ENCODE data around the gene ZNF219. TPM values are rescaled to one million over a fixed set of nuclear protein-coding genes. Genes with fewer than 3 reads are reported as not detected.

Gene ZNF219
- total RNA-seq, 2 experiments from 2014 or later: 4.3 to 6.0 TPM

DNA sequence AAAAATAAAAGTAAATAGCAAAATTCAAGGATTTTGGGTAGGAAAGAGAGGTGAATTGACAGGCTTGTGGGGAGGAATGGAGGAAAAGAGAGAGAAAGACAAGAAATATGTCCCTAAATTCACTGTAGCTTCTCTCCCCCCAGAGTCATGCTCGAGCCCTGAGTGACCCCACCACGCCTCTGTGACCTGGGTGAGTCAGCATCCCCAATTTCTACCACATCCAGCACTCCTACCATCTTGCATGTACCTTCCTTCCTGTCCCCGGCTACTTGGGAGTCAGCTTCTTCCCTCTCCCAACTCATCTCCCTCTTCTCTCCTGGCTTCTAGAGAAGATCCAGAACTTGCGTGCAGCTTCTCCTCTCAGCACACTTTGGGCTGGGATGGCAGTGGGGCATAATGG is 9.8 kb downstream of the ZNF219 start:
- Mint-ChIP-seq H3K4me1 (peaks cover 21% of the 10 kb centered on the region), H3K4me3 (no peak overlapping the region), H3K27ac (no peak overlapping the region), H3K9me3 (no peaks in the 10 kb centered on the region), H3K36me3 (no peaks in the 10 kb centered on the region), H3K27me3 (peaks cover 2% of the 10 kb centered on the region)
- ATAC-seq (ENCODE audit: low read depth): no peak
- POLR2A ChIA-PET: interaction anchor here (1.9 to 2.6 kb wide), 3 partner anchors 15 to 18 kb away, joined by 4 to 16 read pairs (median 5); partner anchors contain the start of gene ARHGEF40
- no peak for DNase-seq

DNA sequence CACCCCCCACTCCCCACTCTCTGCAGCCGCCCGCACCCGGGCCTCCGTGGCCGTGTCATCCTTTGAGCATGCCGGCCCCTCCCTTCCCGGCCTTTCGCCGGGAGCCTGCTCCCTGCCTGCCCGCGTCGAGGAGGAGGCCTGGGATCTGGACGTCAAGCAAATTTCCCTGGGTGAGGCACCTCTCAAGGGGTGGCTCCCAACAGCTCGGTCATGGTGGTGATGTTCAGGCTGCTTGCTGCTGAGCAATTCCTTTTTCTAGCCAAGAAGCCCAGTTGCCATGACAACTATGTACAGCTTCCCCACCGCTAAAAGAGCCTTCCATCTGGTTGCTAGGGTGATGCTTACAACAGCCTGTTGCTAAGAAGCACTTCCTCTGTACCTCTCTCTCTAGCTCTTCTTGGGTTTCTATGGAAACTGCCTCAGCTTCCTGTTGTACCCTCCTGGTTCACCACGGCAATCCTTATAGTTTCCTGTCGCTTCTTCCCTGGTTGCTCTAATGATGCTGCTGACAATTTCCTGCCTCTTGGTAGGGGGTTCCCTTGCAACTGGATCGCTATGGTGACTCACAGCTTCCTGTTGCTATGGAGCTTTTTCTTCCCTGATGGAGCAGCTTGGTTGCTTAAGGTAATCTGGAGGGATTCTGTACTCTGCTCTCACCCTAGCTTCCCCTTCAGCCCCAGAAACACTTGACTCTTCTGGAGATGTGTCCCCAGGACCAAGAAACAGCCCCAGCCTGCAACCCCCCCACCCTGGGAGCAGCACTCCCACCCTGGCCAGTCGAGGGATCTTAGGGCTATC is 11.0 kb downstream of the ZNF219 start:
- H3K27ac Mint-ChIP-seq: peak overlapping the region; percentile 53

DNA sequence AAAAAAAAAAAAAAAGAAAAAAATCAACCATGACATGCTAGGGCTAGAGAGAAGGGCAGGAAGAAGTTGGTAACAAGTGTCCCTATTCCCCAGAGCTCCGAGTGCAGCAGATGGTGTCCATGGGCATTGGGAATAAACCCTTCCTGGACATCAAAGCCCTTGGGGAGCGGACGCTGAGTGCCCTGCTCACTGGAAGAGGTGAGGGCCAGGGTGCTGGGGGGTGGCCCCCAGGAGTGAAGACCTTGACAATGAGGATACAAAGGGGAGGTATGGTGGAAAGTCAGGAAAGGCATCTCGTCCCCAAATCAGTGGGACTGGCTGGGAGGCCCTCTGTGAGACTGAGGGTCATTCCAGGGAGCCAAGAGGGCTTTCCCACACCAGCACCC is 11.6 kb downstream of the ZNF219 start:
- H3K4me3 Mint-ChIP-seq: no peak overlapping the region
- DNase-seq (no peak), ATAC-seq (ENCODE audit: low read depth) (no peak)
- H3K27ac Mint-ChIP-seq: no peak overlapping the region
- POLR2A ChIA-PET: interaction anchor here (1.9 to 2.6 kb wide), 2 partner anchors 16 to 17 kb away, joined by 16 to 18 read pairs; partner anchors contain the start of gene ARHGEF40
- H3K27me3 Mint-ChIP-seq: peaks cover 2% of the 10 kb centered on the region
- no peaks in the 10 kb centered on the region for H3K36me3 Mint-ChIP-seq
- peaks cover 20% of the 10 kb centered on the region for H3K4me1 Mint-ChIP-seq
- H3K9me3 Mint-ChIP-seq: no peaks in the 10 kb centered on the region

More for the DNA sequence above, 11.0 kb downstream of the ZNF219 start:
- Mint-ChIP-seq H3K9me3 (no peaks in the 10 kb centered on the region), H3K36me3 (no peaks in the 10 kb centered on the region), H3K4me1 (peaks cover 21% of the 10 kb centered on the region), H3K27me3 (peaks cover 2% of the 10 kb centered on the region), H3K4me3 (no peak overlapping the region)
- DNase-seq (no peak), ATAC-seq (ENCODE audit: low read depth) (peak; percentile 74)
- POLR2A ChIA-PET: interaction anchor here (0.9 to 2.6 kb wide), 3 partner anchors 16 to 73 kb away, joined by 3 to 18 read pairs (median 16); partner anchors contain the start of gene ARHGEF40

DNA sequence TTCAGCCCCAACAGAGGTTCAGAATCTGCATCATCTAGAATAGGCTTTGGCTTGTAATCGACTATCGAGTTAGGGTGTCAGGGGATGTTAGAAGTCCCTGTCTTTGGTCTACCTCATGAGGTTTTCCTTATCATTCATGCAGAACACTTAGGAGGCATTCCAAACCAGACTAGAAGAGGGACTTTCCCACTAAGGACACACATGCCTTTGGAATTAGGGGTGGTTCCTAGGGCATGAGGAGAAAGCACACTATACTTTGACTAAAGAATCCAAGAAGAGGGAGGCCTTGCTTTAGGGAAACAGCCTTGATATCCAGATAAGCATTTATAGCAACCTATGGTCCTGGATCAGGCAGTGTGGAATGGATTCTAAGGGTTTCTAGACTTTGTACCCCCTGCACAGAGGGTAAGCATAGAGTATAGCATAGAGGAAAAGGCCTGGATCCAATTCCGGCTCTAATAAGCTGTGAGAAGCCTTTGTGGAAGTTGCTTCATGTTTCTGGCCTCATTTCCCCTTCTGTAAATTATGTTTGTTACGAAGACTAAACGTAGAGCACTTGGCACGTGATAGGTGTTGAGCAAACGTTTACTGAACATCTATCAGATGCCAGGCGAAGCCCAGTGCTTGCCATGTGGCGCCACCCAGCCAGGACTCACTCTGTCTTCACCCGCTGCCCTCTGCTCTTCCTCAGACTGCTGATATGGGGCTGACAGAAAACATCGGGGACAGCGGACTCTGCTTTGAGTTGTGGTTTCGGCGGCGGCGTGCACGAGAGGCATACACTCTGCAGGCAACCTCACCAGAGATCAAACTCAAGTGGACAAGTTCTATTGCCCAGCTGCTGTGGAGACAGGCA is 13.2 kb downstream of the ZNF219 start:
- ATAC-seq (ENCODE audit: low read depth): no peak
- POLR2A ChIA-PET: no interaction called here

DNA sequence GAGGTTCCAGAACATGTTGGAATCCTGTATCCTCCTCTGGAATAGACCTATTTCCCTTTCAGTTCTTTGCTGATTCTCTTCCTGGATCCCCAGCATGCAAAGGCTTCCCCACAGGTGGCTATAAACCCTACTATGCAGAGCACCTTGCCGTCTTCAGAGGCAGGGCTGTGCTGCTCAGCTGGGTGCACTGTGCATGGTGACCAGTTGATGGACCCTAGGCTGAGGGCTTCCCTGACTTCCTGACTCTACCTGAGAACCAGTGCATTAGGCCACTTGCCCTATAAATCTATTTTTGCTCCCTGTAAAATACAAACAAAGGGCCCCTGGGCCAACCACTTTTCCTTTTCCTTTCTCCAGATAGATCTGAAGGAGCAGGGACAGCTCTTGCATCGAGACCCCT is 14.1 kb downstream of the ZNF219 start:
- Mint-ChIP-seq H3K27ac (no peak overlapping the region), H3K4me3 (no peak overlapping the region), H3K27me3 (peaks cover 2% of the 10 kb centered on the region), H3K9me3 (no peaks in the 10 kb centered on the region), H3K36me3 (no peaks in the 10 kb centered on the region), H3K4me1 (peaks cover 20% of the 10 kb centered on the region)
- POLR2A ChIA-PET: no interaction called here
- ATAC-seq (ENCODE audit: low read depth) (no peak), DNase-seq (no peak)

More for the DNA sequence above, 13.2 kb downstream of the ZNF219 start:
- Mint-ChIP-seq H3K4me1 (peaks cover 20% of the 10 kb centered on the region), H3K27me3 (peaks cover 2% of the 10 kb centered on the region), H3K9me3 (no peaks in the 10 kb centered on the region), H3K27ac (no peak overlapping the region), H3K4me3 (no peak overlapping the region), H3K36me3 (no peaks in the 10 kb centered on the region)
- no peak for DNase-seq

DNA sequence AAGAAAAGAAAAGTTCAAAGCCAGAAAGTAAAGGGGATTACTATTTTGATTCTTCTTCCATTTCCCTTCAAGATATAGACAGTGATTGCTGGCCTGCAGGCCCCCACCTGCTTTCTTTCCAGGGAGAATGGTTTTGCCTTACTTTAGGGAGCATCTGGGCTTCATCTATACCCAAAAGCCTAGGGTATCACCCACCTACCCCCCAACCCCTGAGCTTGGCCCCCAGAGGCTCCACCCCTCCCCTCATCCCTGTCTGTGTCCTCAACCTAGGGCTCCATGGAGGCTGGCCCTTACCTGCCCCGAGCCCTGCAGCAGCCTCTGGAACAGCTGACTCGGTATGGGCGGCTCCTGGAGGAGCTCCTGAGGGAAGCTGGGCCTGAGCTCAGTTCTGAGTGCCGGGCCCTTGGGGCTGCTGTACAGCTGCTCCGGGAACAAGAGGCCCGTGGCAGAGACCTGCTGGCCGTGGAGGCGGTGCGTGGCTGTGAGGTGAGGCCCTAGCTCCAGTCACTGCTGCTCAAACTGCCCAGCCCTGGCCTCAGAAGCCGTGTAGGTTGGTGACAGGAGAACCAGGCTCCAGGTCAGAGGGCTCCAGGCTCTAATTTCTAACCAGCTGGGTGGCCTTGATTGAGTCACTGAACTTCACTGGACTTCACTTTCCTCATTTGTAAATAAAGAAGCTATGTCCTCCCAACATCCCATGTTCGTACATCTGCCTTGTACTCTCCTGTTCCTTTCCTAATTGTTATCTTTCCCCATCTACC is 14.7 kb downstream of the ZNF219 start:
- Mint-ChIP-seq H3K9me3 (no peaks in the 10 kb centered on the region), H3K27ac (no peak overlapping the region), H3K36me3 (no peaks in the 10 kb centered on the region), H3K4me3 (no peak overlapping the region), H3K27me3 (peaks cover 2% of the 10 kb centered on the region), H3K4me1 (peaks cover 17% of the 10 kb centered on the region)
- POLR2A ChIA-PET: no interaction called here
- ATAC-seq (ENCODE audit: low read depth) (no peak), DNase-seq (no peak)

DNA sequence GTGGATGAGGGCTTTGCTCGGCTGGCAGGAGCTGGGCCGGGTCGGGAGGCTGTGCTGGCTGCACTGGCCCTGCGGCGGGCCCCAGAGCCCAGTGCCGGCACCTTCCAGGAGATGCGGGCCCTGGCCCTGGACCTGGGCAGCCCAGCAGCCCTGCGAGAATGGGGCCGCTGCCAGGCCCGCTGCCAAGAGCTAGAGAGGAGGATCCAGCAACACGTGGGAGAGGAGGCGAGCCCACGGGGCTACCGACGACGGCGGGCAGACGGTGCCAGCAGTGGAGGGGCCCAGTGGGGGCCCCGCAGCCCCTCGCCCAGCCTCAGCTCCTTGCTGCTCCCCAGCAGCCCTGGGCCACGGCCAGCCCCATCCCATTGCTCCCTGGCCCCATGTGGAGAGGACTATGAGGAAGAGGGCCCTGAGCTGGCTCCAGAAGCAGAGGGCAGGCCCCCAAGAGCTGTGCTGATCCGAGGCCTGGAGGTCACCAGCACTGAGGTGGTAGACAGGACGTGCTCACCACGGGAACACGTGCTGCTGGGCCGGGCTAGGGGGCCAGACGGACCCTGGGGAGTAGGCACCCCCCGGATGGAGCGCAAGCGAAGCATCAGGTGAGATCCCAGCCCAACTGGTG is 16.8 kb downstream of the ZNF219 start:
- no peak for DNase-seq
- peaks cover 4% of the 10 kb centered on the region for H3K27me3 Mint-ChIP-seq
- peaks cover 5% of the 10 kb centered on the region for H3K4me1 Mint-ChIP-seq
- no peak overlapping the region for H3K4me3 Mint-ChIP-seq
- POLR2A ChIA-PET: no interaction called here
- no peaks in the 10 kb centered on the region for H3K36me3 Mint-ChIP-seq
- no peaks in the 10 kb centered on the region for H3K9me3 Mint-ChIP-seq
- ATAC-seq (ENCODE audit: low read depth): no peak
- H3K27ac Mint-ChIP-seq: no peak overlapping the region

DNA sequence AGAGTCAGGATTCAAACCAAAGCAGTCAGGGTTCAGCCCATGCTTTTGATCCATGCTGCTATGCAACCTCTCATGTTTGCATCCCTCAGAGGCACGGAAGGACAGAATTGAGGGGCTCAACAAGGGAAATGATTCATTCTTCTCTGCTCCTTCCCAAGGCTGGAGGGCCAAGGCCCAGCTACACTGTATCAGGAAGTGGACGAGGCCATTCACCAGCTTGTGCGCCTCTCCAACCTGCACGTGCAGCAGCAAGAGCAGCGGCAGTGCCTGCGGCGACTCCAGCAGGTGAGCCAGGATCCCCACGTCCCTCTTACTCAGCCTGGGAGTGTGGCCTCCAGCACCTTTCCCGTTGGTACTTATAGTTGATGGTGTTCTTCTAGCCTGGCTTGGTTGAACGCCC is 19.7 kb downstream of the ZNF219 start:
- Mint-ChIP-seq H3K4me3 (no peak overlapping the region), H3K27me3 (peaks cover 4% of the 10 kb centered on the region), H3K9me3 (no peaks in the 10 kb centered on the region), H3K27ac (no peak overlapping the region), H3K4me1 (peaks cover 2% of the 10 kb centered on the region), H3K36me3 (no peaks in the 10 kb centered on the region)
- no peak for DNase-seq
- POLR2A ChIA-PET: no interaction called here
- no peak for ATAC-seq (ENCODE audit: low read depth)

DNA sequence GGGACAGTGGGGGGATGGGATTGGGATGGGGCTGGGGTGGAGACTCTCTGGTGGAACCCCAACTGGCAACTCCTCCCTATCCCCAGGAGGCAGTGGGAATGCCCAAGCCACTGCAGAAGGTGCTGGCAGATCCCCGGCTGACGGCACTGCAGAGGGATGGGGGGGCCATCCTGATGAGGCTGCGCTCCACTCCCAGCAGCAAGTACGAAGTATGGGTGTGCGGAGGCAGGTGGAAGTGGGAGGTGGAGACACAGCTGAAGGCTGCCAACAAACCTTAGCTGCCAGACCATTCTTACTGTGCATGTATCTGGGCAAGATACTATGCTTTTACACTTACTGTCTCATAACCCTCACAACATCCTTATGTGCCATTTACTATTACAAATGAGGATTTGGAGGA is 20.2 kb downstream of the ZNF219 start:
- ATAC-seq (ENCODE audit: low read depth): no peak
- H3K9me3 Mint-ChIP-seq: no peaks in the 10 kb centered on the region
- POLR2A ChIA-PET: no interaction called here
- no peaks in the 10 kb centered on the region for H3K36me3 Mint-ChIP-seq
- H3K4me3 Mint-ChIP-seq: no peak overlapping the region
- no peak for DNase-seq
- H3K4me1 Mint-ChIP-seq: peaks cover 2% of the 10 kb centered on the region
- peaks cover 5% of the 10 kb centered on the region for H3K27me3 Mint-ChIP-seq
- no peak overlapping the region for H3K27ac Mint-ChIP-seq

DNA sequence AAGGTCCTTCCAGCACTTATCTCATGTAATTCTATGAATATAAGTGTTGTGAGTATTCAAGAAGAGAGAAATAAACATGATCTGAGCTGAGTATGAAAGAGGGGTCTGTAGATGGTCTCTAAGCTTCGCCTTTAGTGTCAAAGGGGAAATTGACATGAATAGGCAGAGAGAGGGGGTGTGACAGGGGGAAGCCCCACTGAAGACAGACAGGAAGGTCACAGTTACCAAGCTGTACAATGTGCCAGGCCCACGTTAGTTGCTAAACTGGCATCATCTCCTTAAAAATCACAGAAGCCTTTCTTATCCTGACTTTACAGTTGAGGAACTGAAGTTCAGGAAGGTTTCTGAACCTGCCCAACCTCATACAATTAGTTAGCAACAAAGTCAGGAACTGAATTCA is 20.8 kb downstream of the ZNF219 start:
- POLR2A ChIA-PET: no interaction called here
- peaks cover 2% of the 10 kb centered on the region for H3K4me1 Mint-ChIP-seq

DNA sequence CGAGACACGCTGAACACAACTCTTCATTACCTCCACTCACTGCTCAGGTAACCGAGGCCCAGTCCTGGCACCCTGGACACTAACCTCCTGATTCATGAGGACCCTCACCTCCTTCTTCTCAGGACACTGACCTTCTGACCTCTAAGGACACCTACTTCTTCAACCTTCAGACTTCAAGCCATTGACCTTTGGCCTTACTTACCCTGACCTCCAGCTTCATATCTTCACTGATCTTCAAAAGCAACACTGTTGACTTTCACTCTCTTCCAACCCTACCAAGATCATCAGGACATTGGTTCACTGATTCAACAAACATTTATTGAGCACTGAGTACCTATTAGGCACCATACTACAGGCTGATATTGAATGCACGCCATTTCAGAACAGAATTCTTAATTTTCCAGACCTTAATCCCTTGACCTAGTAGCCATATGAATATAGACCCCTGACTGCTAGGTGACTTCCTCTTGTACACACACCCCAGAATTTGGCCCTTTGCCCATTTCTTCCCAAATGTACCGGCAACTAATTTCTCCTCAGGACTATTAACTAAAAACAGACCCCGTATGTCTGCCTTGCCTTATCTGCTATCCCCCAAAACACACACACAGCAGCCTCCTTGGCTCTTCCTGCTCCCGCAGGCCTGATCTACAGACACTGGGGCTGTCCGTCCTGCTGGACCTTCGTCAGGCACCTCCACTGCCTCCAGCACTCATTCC is 22.6 kb downstream of the ZNF219 start:
- Mint-ChIP-seq H3K27ac (no peak overlapping the region), H3K27me3 (peaks cover 27% of the 10 kb centered on the region), H3K9me3 (no peaks in the 10 kb centered on the region), H3K4me3 (no peak overlapping the region), H3K36me3 (no peaks in the 10 kb centered on the region), H3K4me1 (peaks cover 14% of the 10 kb centered on the region)
- no peak for DNase-seq
- POLR2A ChIA-PET: no interaction called here
- ATAC-seq (ENCODE audit: low read depth): no peak

More for the DNA sequence above, 20.8 kb downstream of the ZNF219 start:
- DNase-seq: no peak
- H3K27ac Mint-ChIP-seq: no peak overlapping the region
- ATAC-seq (ENCODE audit: low read depth): no peak
- H3K27me3 Mint-ChIP-seq: peaks cover 9% of the 10 kb centered on the region
- no peak overlapping the region for H3K4me3 Mint-ChIP-seq
- no peaks in the 10 kb centered on the region for H3K9me3 Mint-ChIP-seq
- no peaks in the 10 kb centered on the region for H3K36me3 Mint-ChIP-seq

DNA sequence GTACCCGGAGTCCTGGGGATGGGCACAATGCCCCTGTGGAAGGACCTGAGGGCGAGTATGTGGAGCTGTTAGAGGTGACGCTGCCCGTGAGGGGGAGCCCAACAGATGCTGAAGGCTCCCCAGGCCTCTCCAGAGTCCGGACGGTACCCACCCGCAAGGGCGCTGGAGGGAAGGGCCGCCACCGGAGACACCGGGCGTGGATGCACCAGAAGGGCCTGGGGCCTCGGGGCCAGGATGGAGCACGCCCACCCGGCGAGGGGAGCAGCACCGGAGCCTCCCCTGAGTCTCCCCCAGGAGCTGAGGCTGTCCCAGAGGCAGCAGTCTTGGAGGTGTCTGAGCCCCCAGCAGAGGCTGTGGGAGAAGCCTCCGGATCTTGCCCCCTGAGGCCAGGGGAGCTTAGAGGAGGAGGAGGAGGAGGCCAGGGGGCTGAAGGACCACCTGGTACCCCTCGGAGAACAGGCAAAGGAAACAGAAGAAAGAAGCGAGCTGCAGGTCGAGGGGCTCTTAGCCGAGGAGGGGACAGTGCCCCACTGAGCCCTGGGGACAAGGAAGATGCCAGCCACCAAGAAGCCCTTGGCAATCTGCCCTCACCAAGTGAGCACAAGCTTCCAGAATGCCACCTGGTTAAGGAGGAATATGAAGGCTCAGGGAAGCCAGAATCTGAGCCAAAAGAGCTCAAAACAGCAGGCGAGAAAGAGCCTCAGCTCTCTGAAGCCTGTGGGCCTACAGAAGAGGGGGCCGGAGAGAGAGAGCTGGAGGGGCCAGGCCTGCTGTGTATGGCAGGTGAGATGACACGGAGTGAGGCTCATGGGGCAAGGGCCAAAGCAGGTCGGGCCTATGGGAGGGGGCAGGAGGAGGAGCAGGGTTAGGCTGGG is 23.8 kb downstream of the ZNF219 start:
- POLR2A ChIA-PET: no interaction called here
- Mint-ChIP-seq H3K27ac (no peak overlapping the region), H3K9me3 (no peaks in the 10 kb centered on the region), H3K4me3 (no peak overlapping the region), H3K4me1 (peaks cover 21% of the 10 kb centered on the region), H3K36me3 (no peaks in the 10 kb centered on the region), H3K27me3 (peaks cover 37% of the 10 kb centered on the region)
- ATAC-seq (ENCODE audit: low read depth) (no peak), DNase-seq (no peak)
